NCI-H2107 treated with DMSO at 0.1 percent for 48 hours (cell line): ENCODE data around the gene ZGPAT.
A peak's percentile ranks its signal among the peaks of the same experiment; 100 is the strongest.
"Not testable (repeated sequence)": the region's sequence is repeated elsewhere in the genome, so short reads cannot be mapped to it uniquely, and the experiment has no call there.

ENCODE experiments used
- DNase-seq: peaks from one replicate; lab custom pipeline; 2025; ENCODE audit not compliant: unreplicated experiment; lab: John Stamatoyannopoulos, UW

The ZGPAT gene

GRCh38 chr20:63707558-63708300, at the start of gene ZGPAT, which contains the start of gene ARFRP1:
ZGPAT (plus strand) TSS chr20:63708039; CDS start chr20:63708581, 542 bp downstream.
ARFRP1 (minus strand) TSS chr20:63707976; CDS start chr20:63707091, 885 bp downstream.
- peak; percentile 31 for DNase-seq

- no peak for DNase-seq
These were observed 49.1 kb upstream of the ZGPAT start for GRCh38 chr20:63658749-63659187.

- no peak for DNase-seq
These were observed 48.5 kb upstream of the ZGPAT start for GRCh38 chr20:63659370-63659769.

- DNase-seq: not testable (repeated sequence)
These were observed 47.7 kb upstream of the ZGPAT start for GRCh38 chr20:63660174-63660573.

GRCh38 chr20:63660622-63661021, 47.2 kb upstream of the ZGPAT start:
- no peak for DNase-seq

GRCh38 chr20:63661108-63661507, 46.7 kb upstream of the ZGPAT start:
- no peak for DNase-seq

GRCh38 chr20:63661959-63662812, 45.7 kb upstream of the ZGPAT start:
- no peak for DNase-seq

GRCh38 chr20:63662813-63663189, 45.0 kb upstream of the ZGPAT start:
- no peak for DNase-seq

GRCh38 chr20:63663332-63664066, 44.3 kb upstream of the ZGPAT start:
- DNase-seq: no peak

GRCh38 chr20:63664143-63664851, 43.5 kb upstream of the ZGPAT start:
- DNase-seq: no peak

- DNase-seq: no peak
These were observed 42.8 kb upstream of the ZGPAT start for GRCh38 chr20:63664861-63665594.

GRCh38 chr20:63665708-63666107, 42.1 kb upstream of the ZGPAT start:
- DNase-seq: no peak

GRCh38 chr20:63667858-63668257, 40.0 kb upstream of the ZGPAT start:
- no peak for DNase-seq

- no peak for DNase-seq
These were observed 39.5 kb upstream of the ZGPAT start for GRCh38 chr20:63668351-63668750.

- DNase-seq: not testable (repeated sequence)
These were observed 36.1 kb upstream of the ZGPAT start for GRCh38 chr20:63671695-63672094.

- DNase-seq: no peak
These were observed 35.2 kb upstream of the ZGPAT start for GRCh38 chr20:63672666-63673065.

- DNase-seq: no peak
These were observed 33.9 kb upstream of the ZGPAT start for GRCh38 chr20:63673951-63674350.

GRCh38 chr20:63675681-63676368, 32.0 kb upstream of the ZGPAT start:
- DNase-seq: no peak

- DNase-seq: no peak
These were observed 29.8 kb upstream of the ZGPAT start for GRCh38 chr20:63678071-63678470.
